ENCODE measurements around the gene FUT7.
A peak's percentile ranks its signal among the peaks of the same experiment; 100 is the strongest.

The FUT7 gene

DNA sequence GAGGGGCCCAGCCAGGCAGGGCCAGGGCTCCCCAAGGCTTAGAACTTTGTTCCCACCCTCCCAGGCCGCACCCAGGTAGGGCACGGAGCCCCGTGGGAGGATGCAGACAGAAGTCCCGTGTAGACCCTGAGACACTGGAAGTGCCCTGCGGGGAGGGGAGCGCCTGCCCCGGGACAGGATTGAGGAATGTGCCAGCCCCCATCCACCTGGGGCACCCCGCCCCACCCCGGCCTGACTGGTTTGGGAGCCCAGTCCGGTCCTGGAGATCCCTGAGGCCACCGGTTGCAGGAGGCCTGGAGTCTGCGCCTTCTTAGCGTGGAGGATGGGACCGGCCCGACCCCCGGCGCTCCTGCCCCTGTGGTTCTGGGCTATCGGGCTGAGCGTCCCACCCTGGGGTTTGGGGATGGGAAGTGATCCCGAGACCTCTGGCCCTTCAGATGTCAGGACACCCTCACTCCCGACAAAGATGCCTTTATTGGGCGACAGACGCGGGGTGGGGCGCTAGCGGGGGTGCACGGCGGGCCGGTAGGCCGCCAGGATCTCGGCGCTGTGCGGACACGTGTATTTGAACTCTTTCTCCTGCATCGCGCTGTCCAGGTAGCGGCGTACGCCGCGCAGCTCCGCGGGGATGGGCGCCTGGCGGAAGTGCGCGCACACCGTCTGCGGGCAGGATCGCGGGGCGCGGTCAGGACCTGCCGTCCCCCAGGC is 37.6 kb downstream of the FUT7 start:
- H3K27me3 ChIP-seq (ENCODE audit: control insufficient read depth, insufficient read depth, low read length): peaks cover 4% of the 10 kb centered on the region
- H3K4me1 ChIP-seq (ENCODE audit: control insufficient read depth, insufficient read depth, low read length): peaks cover 40% of the 10 kb centered on the region
- no peak overlapping the region for H3K9ac ChIP-seq (ENCODE audit: low read length)
- H3K9me3 ChIP-seq (ENCODE audit: control insufficient read depth, low read length): no peaks in the 10 kb centered on the region
- H3K4me3 ChIP-seq (ENCODE audit: low read length): no peak overlapping the region
- H3K36me3 ChIP-seq (ENCODE audit: control insufficient read depth, insufficient read depth, low read length): no peaks in the 10 kb centered on the region

DNA sequence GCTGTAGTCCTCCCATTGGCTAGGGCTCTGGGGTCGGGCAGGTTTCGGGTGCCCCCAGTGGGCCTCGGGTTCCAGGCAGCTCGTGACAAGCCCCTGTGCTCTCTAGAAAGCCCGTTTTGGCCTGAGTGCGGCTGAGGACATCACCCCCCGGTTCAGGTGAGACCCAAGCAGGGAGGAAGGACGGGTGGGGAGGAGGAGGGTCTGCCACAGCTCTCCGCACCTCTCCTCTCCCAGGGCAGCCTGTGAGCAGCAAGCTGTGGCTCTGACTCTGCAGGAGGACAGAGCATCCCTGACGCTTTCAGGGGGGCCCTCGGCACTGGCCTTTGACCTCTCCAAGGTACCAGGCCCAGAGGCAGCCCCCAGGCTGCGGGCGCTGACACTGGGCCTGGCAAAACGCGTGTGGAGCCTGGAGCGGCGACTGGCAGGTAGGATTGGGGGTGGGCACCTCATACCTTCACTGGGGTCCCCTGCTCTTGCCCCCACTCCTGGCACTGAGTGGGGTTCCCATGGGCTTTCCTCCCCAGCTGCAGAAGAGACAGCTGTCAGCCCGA is 39.0 kb downstream of the FUT7 start:
- Histone ChIP-seq H3K36me3 (ENCODE audit: control insufficient read depth, insufficient read depth, low read length) (no peaks in the 10 kb centered on the region), H3K9ac (ENCODE audit: low read length) (peak overlapping the region; percentile 65), H3K27me3 (ENCODE audit: control insufficient read depth, insufficient read depth, low read length) (peaks cover 4% of the 10 kb centered on the region), H3K9me3 (ENCODE audit: control insufficient read depth, low read length) (no peaks in the 10 kb centered on the region), H3K4me3 (ENCODE audit: low read length) (peak overlapping the region; percentile 63), H3K4me1 (ENCODE audit: control insufficient read depth, insufficient read depth, low read length) (peaks cover 40% of the 10 kb centered on the region)

GRCh38 chr9:136991993-136992818 is 39.7 kb downstream of the FUT7 start, which contains the start of gene PAXX:
Gene PAXX, plus strand, starts transcription at chr9:136992422. Its CDS starts 22 bp downstream, at chr9:136992444.
- H3K9ac ChIP-seq (ENCODE audit: low read length): peak within 1 kb of the TSS; percentile 65
- peak within 1 kb of the TSS; percentile 63 for H3K4me3 ChIP-seq (ENCODE audit: low read length)
- peaks cover under 1% of the 10 kb centered on the region for H3K27me3 ChIP-seq (ENCODE audit: control insufficient read depth, insufficient read depth, low read length)
- peaks cover 35% of the 10 kb centered on the region for H3K4me1 ChIP-seq (ENCODE audit: control insufficient read depth, insufficient read depth, low read length)
- H3K9me3 ChIP-seq (ENCODE audit: control insufficient read depth, low read length): no peaks in the 10 kb centered on the region
- no peaks in the 10 kb centered on the region for H3K36me3 ChIP-seq (ENCODE audit: control insufficient read depth, insufficient read depth, low read length)

GRCh38 chr9:136990242-136990911 is 41.5 kb downstream of the FUT7 start:
- Histone ChIP-seq H3K9me3 (ENCODE audit: control insufficient read depth, low read length) (no peaks in the 10 kb centered on the region), H3K4me1 (ENCODE audit: control insufficient read depth, insufficient read depth, low read length) (peaks cover 17% of the 10 kb centered on the region), H3K9ac (ENCODE audit: low read length) (no peak overlapping the region), H3K36me3 (ENCODE audit: control insufficient read depth, insufficient read depth, low read length) (no peaks in the 10 kb centered on the region), H3K27me3 (ENCODE audit: control insufficient read depth, insufficient read depth, low read length) (peaks cover 7% of the 10 kb centered on the region), H3K4me3 (ENCODE audit: low read length) (no peak overlapping the region)

DNA sequence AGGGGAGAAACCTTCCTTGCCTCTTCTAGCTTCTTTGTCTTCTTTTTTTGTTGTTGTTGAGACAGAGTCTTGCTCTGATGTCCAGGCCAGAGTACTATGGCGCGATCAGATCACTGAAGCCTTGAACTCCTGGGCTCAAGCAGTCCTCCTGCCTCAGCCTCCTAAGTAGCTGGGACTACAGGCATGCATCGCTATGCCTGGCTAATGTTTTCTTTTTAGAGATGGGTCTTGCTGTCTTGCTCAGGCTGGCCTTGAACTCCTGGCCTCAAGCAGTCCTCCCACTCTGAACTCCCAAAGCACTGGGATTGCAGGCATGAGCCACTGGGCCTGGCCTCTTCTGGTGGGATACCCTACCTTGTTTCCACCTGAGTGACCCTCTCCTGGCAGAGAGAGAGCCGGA is 43.0 kb downstream of the FUT7 start:
- Histone ChIP-seq H3K36me3 (ENCODE audit: control insufficient read depth, insufficient read depth, low read length) (no peaks in the 10 kb centered on the region), H3K4me1 (ENCODE audit: control insufficient read depth, insufficient read depth, low read length) (peaks cover 12% of the 10 kb centered on the region), H3K27me3 (ENCODE audit: control insufficient read depth, insufficient read depth, low read length) (peaks cover 22% of the 10 kb centered on the region), H3K9me3 (ENCODE audit: control insufficient read depth, low read length) (no peaks in the 10 kb centered on the region), H3K4me3 (ENCODE audit: low read length) (no peak overlapping the region), H3K9ac (ENCODE audit: low read length) (no peak overlapping the region)

- no peaks in the 10 kb centered on the region for H3K4me1 ChIP-seq (ENCODE audit: control insufficient read depth, insufficient read depth, low read length)
- H3K36me3 ChIP-seq (ENCODE audit: control insufficient read depth, insufficient read depth, low read length): no peaks in the 10 kb centered on the region
- H3K9ac ChIP-seq (ENCODE audit: low read length): no peak overlapping the region
- H3K27me3 ChIP-seq (ENCODE audit: control insufficient read depth, insufficient read depth, low read length): peaks cover 28% of the 10 kb centered on the region
- no peak overlapping the region for H3K4me3 ChIP-seq (ENCODE audit: low read length)
- H3K9me3 ChIP-seq (ENCODE audit: control insufficient read depth, low read length): no peaks in the 10 kb centered on the region
These were observed 46.0 kb downstream of the FUT7 start for GRCh38 chr9:136985853-136986252.

- peaks cover 31% of the 10 kb centered on the region for H3K27me3 ChIP-seq (ENCODE audit: control insufficient read depth, insufficient read depth, low read length)
- no peak overlapping the region for H3K4me3 ChIP-seq (ENCODE audit: low read length)
- no peak overlapping the region for H3K9ac ChIP-seq (ENCODE audit: low read length)
- H3K9me3 ChIP-seq (ENCODE audit: control insufficient read depth, low read length): no peaks in the 10 kb centered on the region
- H3K4me1 ChIP-seq (ENCODE audit: control insufficient read depth, insufficient read depth, low read length): no peaks in the 10 kb centered on the region
- H3K36me3 ChIP-seq (ENCODE audit: control insufficient read depth, insufficient read depth, low read length): no peaks in the 10 kb centered on the region
These were observed 46.8 kb downstream of the FUT7 start for GRCh38 chr9:136985027-136985602.

DNA sequence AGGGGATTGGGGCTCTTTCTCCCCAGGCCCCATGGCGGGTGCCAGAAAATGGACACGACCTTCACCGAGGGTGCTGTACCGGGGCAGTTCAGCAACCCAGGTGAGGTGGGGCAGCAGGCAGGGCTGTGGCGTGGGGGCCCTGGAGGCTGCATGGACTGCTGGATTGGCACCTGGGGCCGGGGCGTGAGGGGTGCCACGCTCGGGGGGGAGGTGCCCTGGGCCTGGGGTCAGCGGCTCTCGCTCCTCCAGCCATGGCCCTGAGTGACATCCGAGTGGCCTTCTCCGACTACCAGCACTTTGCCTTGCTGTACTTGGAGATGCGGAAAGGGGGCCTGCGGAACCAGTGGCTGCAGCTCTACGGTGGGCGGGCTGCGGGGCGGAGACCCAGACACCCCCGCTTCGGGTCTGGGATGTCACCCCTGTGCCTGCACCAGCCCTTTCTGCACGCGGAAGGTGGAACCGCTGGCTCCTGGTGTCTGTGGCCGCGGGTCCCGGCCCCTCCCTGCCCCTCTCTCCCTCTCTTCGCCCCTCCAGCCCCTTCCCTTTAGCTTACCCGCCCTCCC is 47.3 kb downstream of the FUT7 start:
- Histone ChIP-seq H3K9me3 (ENCODE audit: control insufficient read depth, low read length) (no peaks in the 10 kb centered on the region), H3K27me3 (ENCODE audit: control insufficient read depth, insufficient read depth, low read length) (peaks cover 31% of the 10 kb centered on the region), H3K9ac (ENCODE audit: low read length) (no peak overlapping the region), H3K4me1 (ENCODE audit: control insufficient read depth, insufficient read depth, low read length) (no peaks in the 10 kb centered on the region), H3K36me3 (ENCODE audit: control insufficient read depth, insufficient read depth, low read length) (no peaks in the 10 kb centered on the region), H3K4me3 (ENCODE audit: low read length) (no peak overlapping the region)

DNA sequence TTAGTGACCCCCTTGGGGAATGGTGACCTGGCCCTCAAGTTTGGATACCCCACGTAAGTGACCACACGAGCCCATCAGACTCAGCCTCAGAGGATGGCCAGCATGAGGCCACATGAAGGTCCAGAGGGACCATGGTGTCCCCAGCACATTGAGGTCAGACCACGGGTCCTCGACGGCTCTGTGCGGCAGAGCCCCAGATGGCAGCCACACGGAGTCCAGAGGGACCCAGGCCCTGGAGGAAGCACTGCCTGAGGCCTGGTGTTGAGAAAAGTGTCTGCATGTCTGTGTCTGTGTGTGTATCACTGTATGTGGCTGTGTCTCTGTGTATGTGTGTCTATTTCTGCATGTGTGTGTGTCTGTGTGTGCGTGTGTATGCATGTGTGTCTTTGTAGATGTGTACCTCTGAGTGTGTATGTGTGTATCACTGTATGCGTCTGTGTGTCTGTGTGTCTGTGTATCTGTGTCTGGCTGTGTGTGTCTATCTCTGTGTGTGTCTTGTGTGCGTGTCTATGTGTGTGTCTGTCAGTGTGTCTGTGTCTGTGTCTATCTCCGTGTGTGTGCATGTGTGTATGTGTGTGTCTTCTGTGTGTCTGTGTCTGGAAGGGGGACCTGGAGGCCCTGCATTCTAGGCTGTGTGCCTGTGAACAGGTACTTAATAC is 48.1 kb downstream of the FUT7 start:
- peaks cover 31% of the 10 kb centered on the region for H3K27me3 ChIP-seq (ENCODE audit: control insufficient read depth, insufficient read depth, low read length)
- H3K4me3 ChIP-seq (ENCODE audit: low read length): no peak overlapping the region
- no peaks in the 10 kb centered on the region for H3K9me3 ChIP-seq (ENCODE audit: control insufficient read depth, low read length)
- H3K36me3 ChIP-seq (ENCODE audit: control insufficient read depth, insufficient read depth, low read length): no peaks in the 10 kb centered on the region
- no peak overlapping the region for H3K9ac ChIP-seq (ENCODE audit: low read length)
- H3K4me1 ChIP-seq (ENCODE audit: control insufficient read depth, insufficient read depth, low read length): no peaks in the 10 kb centered on the region

- no peaks in the 10 kb centered on the region for H3K36me3 ChIP-seq (ENCODE audit: control insufficient read depth, insufficient read depth, low read length)
- H3K9me3 ChIP-seq (ENCODE audit: control insufficient read depth, low read length): no peaks in the 10 kb centered on the region
- H3K4me1 ChIP-seq (ENCODE audit: control insufficient read depth, insufficient read depth, low read length): no peaks in the 10 kb centered on the region
- H3K9ac ChIP-seq (ENCODE audit: low read length): no peak overlapping the region
- peaks cover 31% of the 10 kb centered on the region for H3K27me3 ChIP-seq (ENCODE audit: control insufficient read depth, insufficient read depth, low read length)
- H3K4me3 ChIP-seq (ENCODE audit: low read length): no peak overlapping the region
These were observed 48.7 kb downstream of the FUT7 start for GRCh38 chr9:136983167-136983566.
